ENCODE measurements around the gene SLC9A9. TPM values are rescaled to one million over a fixed set of nuclear protein-coding genes. Genes with fewer than 3 reads are reported as not detected.

The SLC9A9 gene
- total RNA-seq, 1 donor from 2014 or later, result 4.9 TPM

- no peak for DNase-seq
- intact Hi-C loops (cut with micrococcal nuclease), result no loop called here
- Histone ChIP-seq H3K27ac (replicated peaks) (no peak overlapping the region), H3K4me1 (no peaks in the 10 kb centered on the region), H3K4me3 (no peak overlapping the region), H3K36me3 (no peaks in the 10 kb centered on the region), H3K9me3 (replicated peaks) (no peaks in the 10 kb centered on the region), H3K27me3 (ENCODE audit: low read depth) (no peaks in the 10 kb centered on the region)
- TF ChIP-seq CTCF (IDR thresholded peaks at IDR 0.05; ENCODE audit: borderline replicate concordance), result no peak
Observed at GRCh38 chr3:143480344-143480743, 367.9 kb downstream of the SLC9A9 start.

- H3K27ac ChIP-seq (replicated peaks), result no peak overlapping the region
- no peak for DNase-seq
- no peak overlapping the region for H3K4me3 ChIP-seq
- no peaks in the 10 kb centered on the region for H3K27me3 ChIP-seq (ENCODE audit: low read depth)
- intact Hi-C loops (cut with micrococcal nuclease), result no loop called here
- no peaks in the 10 kb centered on the region for H3K9me3 ChIP-seq (replicated peaks)
- no peaks in the 10 kb centered on the region for H3K36me3 ChIP-seq
- TF ChIP-seq CTCF (IDR thresholded peaks at IDR 0.05; ENCODE audit: borderline replicate concordance), result no peak
- H3K4me1 ChIP-seq, result no peaks in the 10 kb centered on the region
Observed at GRCh38 chr3:143479727-143480126, 368.5 kb downstream of the SLC9A9 start.

GRCh38 chr3:143478115-143478693, 370.1 kb downstream of the SLC9A9 start:
- intact Hi-C loops (cut with micrococcal nuclease), result no loop called here
- DNase-seq, result no peak
- no peaks in the 10 kb centered on the region for H3K9me3 ChIP-seq (replicated peaks)

DNA sequence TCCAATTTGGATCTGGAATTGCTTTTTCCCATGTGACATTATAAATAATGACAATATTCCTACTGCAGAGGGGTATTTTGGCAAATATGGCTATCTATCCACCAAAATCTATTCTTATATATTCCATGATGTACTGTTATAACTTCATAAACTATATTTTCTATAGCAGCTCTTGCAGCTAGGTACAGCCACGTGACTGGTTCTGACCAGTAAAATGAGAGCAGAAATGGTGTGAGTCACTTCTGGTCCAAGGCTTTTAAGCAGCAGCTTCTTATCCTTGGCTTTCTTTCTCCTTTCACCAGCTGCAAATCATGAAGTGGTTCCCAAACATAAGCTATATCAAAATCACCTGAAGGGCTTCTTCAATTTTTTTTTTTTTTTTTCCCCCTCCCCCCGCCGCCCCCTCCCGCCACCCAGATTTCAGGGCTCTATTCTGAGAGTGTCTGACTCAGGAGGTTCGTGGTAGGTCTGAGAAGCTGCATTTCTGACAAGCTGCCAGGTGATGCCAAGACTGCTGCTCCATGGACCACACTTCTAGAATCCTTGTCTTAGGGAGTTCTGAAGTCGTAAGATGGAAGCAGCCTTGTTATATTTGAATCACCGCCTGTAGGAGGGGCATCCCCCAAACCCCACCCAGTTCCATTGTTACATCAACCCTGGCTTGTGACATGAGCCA, 371.2 kb downstream of the SLC9A9 start:
- Histone ChIP-seq H3K4me1 (no peaks in the 10 kb centered on the region), H3K27me3 (ENCODE audit: low read depth) (no peaks in the 10 kb centered on the region), H3K27ac (replicated peaks) (no peak overlapping the region), H3K36me3 (no peaks in the 10 kb centered on the region), H3K4me3 (no peak overlapping the region), H3K9me3 (replicated peaks) (no peaks in the 10 kb centered on the region)
- intact Hi-C loops (cut with micrococcal nuclease), result no loop called here
- no peak for DNase-seq
- TF ChIP-seq CTCF (IDR thresholded peaks at IDR 0.05; ENCODE audit: borderline replicate concordance), result no peak

More at GRCh38 chr3:143478115-143478693, 370.1 kb downstream of the SLC9A9 start:
- H3K27ac ChIP-seq (replicated peaks), result no peak overlapping the region
- H3K4me3 ChIP-seq, result no peak overlapping the region
- H3K36me3 ChIP-seq, result no peaks in the 10 kb centered on the region
- H3K27me3 ChIP-seq (ENCODE audit: low read depth), result no peaks in the 10 kb centered on the region
- TF ChIP-seq CTCF (IDR thresholded peaks at IDR 0.05; ENCODE audit: borderline replicate concordance), result no peak
- no peaks in the 10 kb centered on the region for H3K4me1 ChIP-seq

DNA sequence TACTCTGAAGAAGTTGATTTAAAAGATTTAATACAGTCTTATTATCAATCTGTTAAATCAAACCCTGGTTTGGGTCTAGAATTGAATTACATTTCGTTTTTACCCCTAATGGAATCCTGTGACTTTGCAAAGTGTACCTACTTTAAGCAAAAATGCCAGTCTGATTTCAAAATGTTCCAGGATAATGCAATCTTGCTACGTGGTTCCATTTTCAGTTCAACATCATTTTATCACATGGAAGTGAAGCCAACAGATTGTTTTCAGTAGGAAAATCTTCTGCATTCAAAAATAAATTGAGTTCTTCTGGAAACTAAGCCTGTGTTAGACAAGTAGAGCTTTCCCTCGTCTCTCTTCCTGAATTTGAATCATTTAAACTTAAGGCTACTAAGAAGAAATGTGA, 372.3 kb downstream of the SLC9A9 start:
- H3K4me3 ChIP-seq, result no peak overlapping the region
- intact Hi-C loops (cut with micrococcal nuclease), result no loop called here
- H3K4me1 ChIP-seq, result no peaks in the 10 kb centered on the region
- no peak for DNase-seq
- no peaks in the 10 kb centered on the region for H3K36me3 ChIP-seq
- H3K27ac ChIP-seq (replicated peaks), result no peak overlapping the region
- TF ChIP-seq CTCF (IDR thresholded peaks at IDR 0.05; ENCODE audit: borderline replicate concordance), result no peak
- no peaks in the 10 kb centered on the region for H3K27me3 ChIP-seq (ENCODE audit: low read depth)
- H3K9me3 ChIP-seq (replicated peaks), result no peaks in the 10 kb centered on the region

All from left ventricle myocardium inferior (tissue), 1 donor.